GM21447 (cell line): Measurements from ENCODE around the gene PLXDC1.

Experiments
- ATAC-seq: cut with Tn5 transposase; IDR thresholded peaks from one replicate; pipeline ENCODE4 v1.9.1; 2021; ENCODE audit not compliant: unreplicated experiment

The PLXDC1 gene

GRCh38 chr17:39099663-39100286 lies 51.7 kb downstream of the PLXDC1 start:
- ATAC-seq: no peak

GRCh38 chr17:39098588-39098987 lies 52.8 kb downstream of the PLXDC1 start:
- no peak for ATAC-seq

DNA sequence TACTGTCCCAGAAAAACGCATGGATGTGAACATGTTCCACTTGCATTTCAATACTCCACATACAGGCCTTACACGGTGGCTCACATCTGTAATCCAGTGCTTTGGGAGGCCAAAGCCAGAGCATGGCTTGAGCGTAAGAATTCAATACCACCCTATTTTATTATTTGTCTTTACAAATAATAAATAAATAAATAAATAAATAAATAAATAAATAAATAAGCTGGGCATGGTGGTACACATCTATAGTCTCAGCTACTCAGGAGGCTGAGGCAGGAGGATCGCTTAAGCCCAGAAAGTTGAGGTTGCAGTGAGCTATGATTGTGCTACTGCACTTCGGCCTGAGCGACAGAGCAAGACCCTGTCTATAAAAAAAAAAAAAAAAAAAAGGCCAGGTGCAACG lies 53.9 kb downstream of the PLXDC1 start:
- no peak for ATAC-seq

GRCh38 chr17:39097150-39097519 lies 54.3 kb downstream of the PLXDC1 start:
- no peak for ATAC-seq

DNA sequence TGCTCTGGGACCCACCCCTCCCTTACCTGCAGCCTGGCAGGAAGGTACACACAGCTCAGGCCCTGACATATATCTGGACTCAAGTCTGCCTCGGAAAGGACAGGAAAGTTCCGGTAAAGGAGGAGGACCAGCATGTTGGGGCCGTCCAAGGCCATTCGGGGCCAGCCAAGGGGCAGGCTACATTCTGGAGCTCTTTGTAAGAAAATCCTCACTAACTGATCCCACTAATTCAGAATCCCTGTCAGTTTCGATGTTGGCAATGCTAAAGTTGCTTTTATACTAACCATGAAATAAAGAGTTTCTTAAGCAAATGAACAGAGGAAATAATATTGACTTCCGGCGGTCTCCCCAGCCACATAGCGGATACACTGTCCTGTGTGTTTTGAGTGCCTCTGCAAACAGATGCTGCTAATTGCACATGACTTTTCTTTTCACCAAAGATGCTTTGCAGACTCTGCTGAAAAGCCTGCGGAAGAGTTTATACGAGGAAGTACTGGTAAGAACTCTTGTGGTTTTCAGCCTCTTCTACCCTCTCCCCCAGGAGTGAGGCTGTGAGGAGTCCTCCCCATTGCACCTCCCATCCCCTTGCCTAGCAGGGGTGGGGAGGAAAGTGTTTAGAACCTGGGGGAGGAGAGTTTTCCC lies 54.8 kb downstream of the PLXDC1 start:
- ATAC-seq: no peak

DNA sequence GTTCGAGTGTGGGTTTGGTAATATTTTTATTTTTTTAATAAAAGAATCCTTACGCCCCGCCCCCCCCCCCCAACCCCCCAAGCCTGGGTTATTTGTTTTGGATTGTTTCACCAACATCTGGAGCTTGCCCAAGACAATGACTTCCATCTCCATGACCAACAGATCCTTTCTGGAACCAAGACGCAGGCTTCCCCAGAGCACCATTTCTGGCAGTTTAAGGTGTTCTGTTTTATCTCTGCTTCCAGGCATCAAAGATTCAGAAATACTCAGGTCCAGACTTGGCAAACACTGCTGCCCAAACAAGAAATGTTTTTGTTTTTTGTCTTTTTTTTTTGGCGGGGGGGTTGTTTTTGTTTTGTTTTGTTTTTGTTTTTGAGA lies 56.1 kb downstream of the PLXDC1 start:
- no peak for ATAC-seq

DNA sequence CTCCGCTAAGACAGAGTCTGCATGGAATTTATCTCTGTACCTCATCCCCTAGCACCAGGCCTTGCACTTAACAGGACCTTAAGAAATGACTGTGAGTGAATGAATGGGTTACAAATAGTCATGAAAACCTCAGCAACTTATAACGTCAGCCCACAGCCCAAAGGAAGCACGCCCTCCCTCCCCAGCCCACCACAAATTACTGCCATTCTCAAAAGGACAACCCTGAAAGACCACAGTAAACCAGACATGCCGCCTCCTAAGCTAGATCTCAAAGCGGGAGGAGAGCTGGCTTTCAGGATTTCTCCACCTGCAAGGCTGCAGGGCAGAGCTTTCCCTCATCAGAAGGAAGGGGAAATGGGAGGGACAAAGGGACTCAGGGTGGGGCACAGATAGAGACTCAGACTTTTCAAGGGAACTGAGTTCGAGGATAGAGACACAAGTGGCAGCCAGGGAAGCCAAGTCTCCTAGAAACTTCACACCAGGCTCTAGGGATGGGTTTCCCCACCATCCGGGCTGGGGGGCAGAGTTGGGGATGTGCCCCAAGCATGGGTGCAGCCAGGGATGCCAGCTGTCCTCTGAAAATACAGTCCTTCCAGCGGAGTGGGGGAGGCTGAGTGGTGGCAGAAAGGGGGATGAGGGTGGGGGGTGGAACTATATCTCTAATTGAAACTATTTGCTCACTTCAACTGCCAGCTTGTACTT lies 56.7 kb downstream of the PLXDC1 start:
- ATAC-seq: no peak

GRCh38 chr17:39092692-39093230 lies 58.7 kb downstream of the PLXDC1 start:
- ATAC-seq: no peak

GRCh38 chr17:39090908-39091665 lies 60.4 kb downstream of the PLXDC1 start:
- no peak for ATAC-seq

GRCh38 chr17:39090400-39090799 lies 61.0 kb downstream of the PLXDC1 start:
- ATAC-seq: no peak

GRCh38 chr17:39084558-39084957 lies 66.9 kb downstream of the PLXDC1 start:
- no peak for ATAC-seq

DNA sequence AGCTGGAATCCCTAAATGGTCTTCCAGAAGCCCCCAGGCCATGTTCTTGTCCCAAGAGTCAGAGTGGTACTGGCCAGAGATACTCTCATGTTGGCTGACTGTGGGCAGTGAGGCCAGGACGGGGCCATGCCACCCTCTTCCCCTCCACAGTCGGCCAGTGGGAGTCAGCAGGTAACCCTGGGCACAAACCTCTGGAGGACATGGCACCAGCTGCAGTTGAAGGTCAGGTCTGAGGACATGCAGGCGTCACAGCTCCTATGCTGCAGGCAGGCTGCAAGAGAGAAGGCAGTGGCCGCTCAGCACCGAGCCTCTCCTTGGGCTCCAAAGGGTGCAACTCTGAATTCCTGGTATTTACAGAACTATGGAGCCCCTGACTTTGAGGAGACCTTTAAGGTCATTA lies 68.2 kb downstream of the PLXDC1 start:
- ATAC-seq: no peak

- no peak for ATAC-seq
Measured at GRCh38 chr17:39082482-39082881, 69.0 kb downstream of the PLXDC1 start.

- ATAC-seq: no peak
Measured at GRCh38 chr17:39081851-39082250, 69.6 kb downstream of the PLXDC1 start.

DNA sequence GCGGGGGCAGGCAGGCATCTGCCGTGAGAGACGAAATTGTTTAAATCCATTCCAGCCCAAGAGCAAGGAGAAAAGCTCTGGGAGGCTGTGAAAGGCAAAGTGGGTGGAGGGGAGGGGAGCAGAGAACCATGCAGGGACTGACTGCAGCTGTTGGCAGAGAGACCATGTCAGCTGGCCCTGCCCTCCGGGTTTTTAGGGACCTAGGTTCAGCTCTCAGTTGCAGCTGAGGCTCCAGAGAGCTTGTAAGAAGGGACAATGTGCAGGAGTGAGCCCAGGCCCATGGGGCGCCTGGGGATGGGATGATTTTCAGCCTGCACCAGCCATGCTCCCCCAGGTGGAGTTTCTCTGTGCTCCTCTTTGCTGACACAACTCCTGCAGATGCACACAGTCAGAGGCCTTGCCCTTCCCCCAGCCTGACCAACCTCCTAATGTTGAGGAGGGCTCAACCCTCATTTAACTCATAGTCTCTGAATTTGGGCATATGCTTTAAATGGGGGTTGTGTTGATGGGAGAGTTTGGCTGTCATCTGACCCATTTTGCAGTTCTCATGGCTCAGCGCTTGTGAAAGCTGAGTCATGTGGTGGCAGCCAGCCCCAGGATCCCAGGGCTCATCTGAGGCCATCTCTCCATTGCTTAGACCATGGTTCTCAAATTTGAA lies 70.9 kb downstream of the PLXDC1 start:
- no peak for ATAC-seq

GRCh38 chr17:39079836-39080235 lies 71.6 kb downstream of the PLXDC1 start:
- ATAC-seq: no peak

DNA sequence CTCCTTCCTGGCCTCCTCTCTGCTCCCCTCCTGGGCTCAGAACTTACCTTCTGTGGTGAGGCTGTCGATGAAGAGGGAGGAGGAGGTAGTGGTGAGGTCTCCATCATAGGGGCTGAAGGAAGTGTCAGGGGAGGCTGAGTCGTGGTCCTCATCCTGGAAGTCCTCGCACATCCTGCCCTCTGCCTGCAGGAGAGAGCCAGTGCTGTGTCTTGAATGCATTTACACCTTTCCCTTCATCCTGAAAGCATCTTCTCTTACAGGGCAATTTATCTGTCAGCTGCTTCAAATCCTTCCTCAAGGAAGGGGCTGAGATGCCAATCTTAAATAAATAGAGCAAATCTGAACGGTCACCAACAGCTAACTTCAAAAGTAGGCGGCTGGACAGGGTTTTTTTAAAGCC lies 73.6 kb downstream of the PLXDC1 start:
- ATAC-seq: no peak

DNA sequence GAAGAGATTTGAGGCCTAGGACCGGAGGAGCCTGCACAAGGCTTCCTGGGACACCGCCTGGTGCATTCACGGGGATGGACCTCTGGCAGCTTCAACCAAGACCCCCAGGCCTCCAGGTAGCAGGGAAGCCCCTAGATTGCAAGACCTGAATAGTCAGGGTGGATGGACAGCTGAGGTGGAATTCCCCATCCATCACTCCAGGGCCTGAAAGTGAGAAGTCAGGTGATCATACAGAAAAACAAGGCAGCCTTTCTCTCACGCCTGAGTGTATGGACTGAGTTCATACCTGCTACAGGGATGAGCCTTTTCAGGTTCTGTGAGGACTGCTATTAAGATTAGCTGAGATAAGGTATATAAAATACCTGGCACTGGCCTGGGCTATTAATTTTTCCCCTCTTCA lies 74.2 kb downstream of the PLXDC1 start:
- no peak for ATAC-seq

- no peak for ATAC-seq
Measured at GRCh38 chr17:39074676-39075075, 76.8 kb downstream of the PLXDC1 start.

GRCh38 chr17:39073916-39074315 lies 77.5 kb downstream of the PLXDC1 start:
- ATAC-seq: no peak

GRCh38 chr17:39073353-39073752 lies 78.1 kb downstream of the PLXDC1 start:
- ATAC-seq: no peak
